ENCODE measurements around the gene NRROS. TPM values are rescaled to one million over a fixed set of nuclear protein-coding genes. Genes with fewer than 3 reads are reported as not detected.

The NRROS gene
- total RNA-seq, 1 experiment from 2014 or later = 1.5 TPM

- Mint-ChIP-seq H3K9me3 (ENCODE audit: unreplicated experiment) (no peaks in the 10 kb centered on the region), H3K27me3 (ENCODE audit: insufficient read depth, unreplicated experiment) (no peaks in the 10 kb centered on the region), H3K4me3 (ENCODE audit: unreplicated experiment) (no peak overlapping the region), H3K36me3 (ENCODE audit: insufficient read depth, unreplicated experiment) (no peaks in the 10 kb centered on the region), H3K27ac (ENCODE audit: unreplicated experiment) (no peak overlapping the region), H3K4me1 (ENCODE audit: low read depth, unreplicated experiment) (no peaks in the 10 kb centered on the region)
- Histone ChIP-seq H3K4me3 (ENCODE audit: low read depth, low read length) (no peak overlapping the region), H3K36me3 (ENCODE audit: control insufficient read depth, insufficient read depth, low read length) (no peaks in the 10 kb centered on the region), H3K27me3 (replicated peaks; ENCODE audit: control insufficient read depth, insufficient read depth, low read length) (no peaks in the 10 kb centered on the region), H3K4me1 (no peaks in the 10 kb centered on the region), H3K9me3 (no peaks in the 10 kb centered on the region)
- TF ChIP-seq CTCF (IDR thresholded peaks at IDR 0.05; ENCODE audit: insufficient read depth in 1 of 2, low read depth in 1 of 2, low read length in 1 of 2, severe bottlenecking in 1 of 2, unreplicated experiment in 1 of 2) = no peak
- no peak for DNase-seq
- BruUV-seq (replicated peaks) = no TSS peak
- intact Hi-C loops (cut with micrococcal nuclease; ENCODE audit: unreplicated experiment) = no loop called here
- ChIA-PET CTCF (no interaction called here), POLR2A (no interaction called here)
Observed at GRCh38 chr3:196706731-196707130, 67.2 kb downstream of the NRROS start.

- ChIA-PET CTCF (interaction anchor here (0.6 to 0.7 kb wide), 2 partner anchors 235 to 590 kb away, joined by 4 to 7 read pairs; partner anchors contain the start of gene NCBP2), POLR2A (no interaction called here)
- Histone ChIP-seq H3K27me3 (replicated peaks; ENCODE audit: control insufficient read depth, insufficient read depth, low read length) (no peaks in the 10 kb centered on the region), H3K4me1 (no peaks in the 10 kb centered on the region), H3K9me3 (no peaks in the 10 kb centered on the region), H3K4me3 (ENCODE audit: low read depth, low read length) (no peak overlapping the region), H3K36me3 (ENCODE audit: control insufficient read depth, insufficient read depth, low read length) (no peaks in the 10 kb centered on the region)
- intact Hi-C loops (cut with micrococcal nuclease; ENCODE audit: unreplicated experiment) = no loop called here
- no peak for DNase-seq
- H3K9me3 Mint-ChIP-seq (ENCODE audit: unreplicated experiment) = no peaks in the 10 kb centered on the region
- no peak overlapping the region for H3K4me3 Mint-ChIP-seq (ENCODE audit: unreplicated experiment)
- no TSS peak for BruUV-seq (replicated peaks)
- no peaks in the 10 kb centered on the region for H3K4me1 Mint-ChIP-seq (ENCODE audit: low read depth, unreplicated experiment)
- no peak overlapping the region for H3K27ac Mint-ChIP-seq (ENCODE audit: unreplicated experiment)
- H3K36me3 Mint-ChIP-seq (ENCODE audit: insufficient read depth, unreplicated experiment) = no peaks in the 10 kb centered on the region
- TF ChIP-seq CTCF (IDR thresholded peaks at IDR 0.05; ENCODE audit: insufficient read depth in 1 of 2, low read depth in 1 of 2, low read length in 1 of 2, severe bottlenecking in 1 of 2, unreplicated experiment in 1 of 2) = no peak
- no peaks in the 10 kb centered on the region for H3K27me3 Mint-ChIP-seq (ENCODE audit: insufficient read depth, unreplicated experiment)
Observed at GRCh38 chr3:196707566-196707965, 68.1 kb downstream of the NRROS start.

- Mint-ChIP-seq H3K27ac (ENCODE audit: unreplicated experiment) (no peak overlapping the region), H3K27me3 (ENCODE audit: insufficient read depth, unreplicated experiment) (no peaks in the 10 kb centered on the region), H3K4me1 (ENCODE audit: low read depth, unreplicated experiment) (no peaks in the 10 kb centered on the region), H3K9me3 (ENCODE audit: unreplicated experiment) (no peaks in the 10 kb centered on the region), H3K4me3 (ENCODE audit: unreplicated experiment) (no peak overlapping the region), H3K36me3 (ENCODE audit: insufficient read depth, unreplicated experiment) (no peaks in the 10 kb centered on the region)
- Histone ChIP-seq H3K36me3 (ENCODE audit: control insufficient read depth, insufficient read depth, low read length) (no peaks in the 10 kb centered on the region), H3K4me1 (no peaks in the 10 kb centered on the region), H3K4me3 (ENCODE audit: low read depth, low read length) (no peak overlapping the region), H3K27me3 (replicated peaks; ENCODE audit: control insufficient read depth, insufficient read depth, low read length) (no peaks in the 10 kb centered on the region), H3K9me3 (no peaks in the 10 kb centered on the region)
- BruUV-seq (replicated peaks) = no TSS peak
- DNase-seq = no peak
- intact Hi-C loops (cut with micrococcal nuclease; ENCODE audit: unreplicated experiment) = no loop called here
- ChIA-PET POLR2A (no interaction called here), CTCF (no interaction called here)
- no peak for TF ChIP-seq CTCF (IDR thresholded peaks at IDR 0.05; ENCODE audit: insufficient read depth in 1 of 2, low read depth in 1 of 2, low read length in 1 of 2, severe bottlenecking in 1 of 2, unreplicated experiment in 1 of 2)
Observed at GRCh38 chr3:196708467-196708866, 69.0 kb downstream of the NRROS start.

Other genes with a start within 250 kb of the NRROS start
- gene UBXN7, start 207.3 kb upstream of the NRROS start, total RNA-seq (2022) = 59.9 and 62.7 TPM in 2 replicates
- 18.5 and 18.9 TPM in 2 replicates for gene RNF168, start 135.9 kb upstream of the NRROS start, total RNA-seq (2022)
- not detected in 2 replicates for gene SMCO1, start 124.3 kb upstream of the NRROS start, total RNA-seq (2022)
- gene WDR53, start 71.1 kb upstream of the NRROS start, total RNA-seq (2022) = 12.1 and 17.8 TPM in 2 replicates
- gene FBXO45, start 71.0 kb upstream of the NRROS start, total RNA-seq (2022) = 14.5 and 15.8 TPM in 2 replicates
- 1.6 and 1.7 TPM in 2 replicates for gene CEP19, start 72.6 kb downstream of the NRROS start, total RNA-seq (2022)
- gene PIGX, start 72.7 kb downstream of the NRROS start, total RNA-seq (2022) = 24.6 and 31.1 TPM in 2 replicates
- gene PAK2, start 100.2 kb downstream of the NRROS start, total RNA-seq (2022) = 73.7 and 89.6 TPM in 2 replicates
- gene SENP5, start 228.2 kb downstream of the NRROS start, total RNA-seq (2022) = 33.6 and 36.8 TPM in 2 replicates

All from Caco-2 (cell line).